Activated naive CD4-positive, alpha-beta T cell treated with anti-CD3 and anti-CD28 coated beads, Interleukin-2, amount 10 ng/mL, durations not matched to agents 7 days and 5 days (primary cell): ENCODE measurements around the gene CCBE1.

ENCODE experiments used
- CTCF ChIA-PET: fragments of 350-600 bp; sonication (Branson Sonifier 250); formaldehyde crosslinking; loops from one replicate; lab custom pipeline; 2021; ENCODE audit warnings: antibody characterized with exemption; lab: Charles Lee
- DNase-seq: peaks from one replicate; pipeline ENCODE4 v3.0.0-alpha.2; 2020
- H3K27ac Mint-ChIP-seq: one replicate; pipeline ENCODE4 v1.8.0; 2021; ENCODE audit warnings: mild to moderate bottlenecking, moderate library complexity, mixed read lengths
- H3K27me3 Mint-ChIP-seq: one replicate; pipeline ENCODE4 v1.8.0; 2021; ENCODE audit warnings: mild to moderate bottlenecking, mixed read lengths
- H3K36me3 Mint-ChIP-seq: one replicate; pipeline ENCODE4 v1.8.0; 2021; ENCODE audit warnings: mixed read lengths
- H3K4me1 Mint-ChIP-seq: one replicate; pipeline ENCODE4 v1.8.0; 2021; ENCODE audit warnings: mixed read lengths
- H3K4me3 Mint-ChIP-seq: one replicate; pipeline ENCODE4 v1.8.0; 2021; ENCODE audit warnings: mild to moderate bottlenecking, moderate library complexity, mixed read lengths
- H3K9me3 Mint-ChIP-seq: one replicate; pipeline ENCODE4 v1.8.0; 2021; ENCODE audit warnings: mixed read lengths

CCBE1 gene

DNA sequence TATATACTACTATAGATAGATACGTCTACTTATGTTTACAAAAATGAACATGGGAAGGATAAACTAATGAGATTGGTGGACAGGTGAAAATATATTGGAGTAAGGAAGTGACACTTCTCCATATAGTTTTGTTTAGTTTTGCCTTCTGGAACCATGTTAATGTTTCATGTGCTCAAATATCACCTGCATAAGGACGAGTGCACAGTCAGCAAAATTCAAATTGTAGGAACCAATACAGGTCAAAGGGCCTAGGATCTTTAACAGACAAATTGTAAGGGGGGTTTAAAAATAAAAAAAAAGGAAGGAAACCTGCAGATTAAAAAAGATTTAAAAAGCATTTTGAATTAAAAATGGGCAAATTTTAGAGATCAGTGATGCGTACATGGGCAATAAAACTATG lies 104.6 kb downstream of the CCBE1 start:
- no peak for DNase-seq
- Mint-ChIP-seq H3K4me1 (no peaks in the 10 kb centered on the region), H3K9me3 (no peaks in the 10 kb centered on the region), H3K4me3 (no peak overlapping the region), H3K36me3 (no peaks in the 10 kb centered on the region), H3K27me3 (no peaks in the 10 kb centered on the region), H3K27ac (no peak overlapping the region)
- CTCF ChIA-PET: no interaction called here

DNA sequence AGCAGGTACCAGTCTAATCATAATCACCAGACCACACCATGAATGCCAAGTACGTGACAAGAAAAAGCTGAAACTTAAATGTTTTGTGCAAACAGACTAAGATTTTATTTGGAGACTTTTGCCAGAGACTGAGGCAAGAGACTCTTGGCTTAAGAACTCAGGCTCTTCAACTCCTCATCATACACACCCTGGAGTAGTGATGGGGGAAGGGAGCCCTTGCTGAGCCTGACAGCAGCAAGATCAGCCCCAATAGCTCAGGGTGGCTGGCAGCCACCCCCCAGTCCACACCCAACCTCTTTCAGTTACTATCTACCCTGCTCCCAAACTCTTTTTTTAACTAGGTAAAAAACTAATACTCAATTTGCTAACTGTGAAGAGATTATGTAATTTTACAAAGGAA lies 114.8 kb downstream of the CCBE1 start:
- Mint-ChIP-seq H3K4me1 (no peaks in the 10 kb centered on the region), H3K27ac (no peak overlapping the region), H3K9me3 (peaks cover under 1% of the 10 kb centered on the region), H3K27me3 (no peaks in the 10 kb centered on the region), H3K36me3 (no peaks in the 10 kb centered on the region), H3K4me3 (no peak overlapping the region)
- CTCF ChIA-PET: no interaction called here
- DNase-seq: no peak

DNA sequence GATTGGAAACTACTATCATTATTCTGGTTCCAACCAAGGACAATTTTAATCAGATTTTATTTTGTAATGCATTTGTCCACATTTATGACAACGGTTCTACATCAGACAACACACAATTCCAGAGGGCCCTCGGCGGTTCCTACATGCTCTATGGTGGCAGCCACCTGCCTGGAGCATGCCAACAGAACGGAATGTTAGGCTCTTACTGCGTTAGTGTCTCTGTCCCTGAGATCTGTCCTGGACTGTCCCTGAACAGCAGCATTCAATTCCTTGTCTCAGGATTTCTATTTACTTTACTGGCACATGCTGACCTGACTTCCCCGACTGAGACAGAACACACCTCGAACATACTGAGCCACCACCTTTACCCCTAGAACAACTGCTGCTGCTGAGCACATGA lies 117.7 kb downstream of the CCBE1 start:
- CTCF ChIA-PET: no interaction called here
- DNase-seq: no peak
- no peaks in the 10 kb centered on the region for H3K4me1 Mint-ChIP-seq
- no peaks in the 10 kb centered on the region for H3K27me3 Mint-ChIP-seq
- H3K9me3 Mint-ChIP-seq: peaks cover 1% of the 10 kb centered on the region
- H3K4me3 Mint-ChIP-seq: no peak overlapping the region
- no peak overlapping the region for H3K27ac Mint-ChIP-seq
- H3K36me3 Mint-ChIP-seq: no peaks in the 10 kb centered on the region

DNA sequence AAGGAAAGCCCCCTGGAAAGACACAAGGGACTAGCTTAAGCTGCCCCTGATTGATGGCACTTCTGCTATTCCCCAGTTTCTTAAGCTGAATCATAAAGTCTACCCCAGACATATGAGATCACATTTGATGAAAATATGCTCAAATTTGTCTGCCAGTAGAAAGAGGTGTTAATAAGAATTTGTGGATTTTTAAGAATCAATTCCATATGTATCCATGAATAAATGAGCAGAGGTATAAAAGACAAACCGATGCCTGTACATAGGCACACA lies 119.9 kb downstream of the CCBE1 start:
- CTCF ChIA-PET: no interaction called here
- no peaks in the 10 kb centered on the region for H3K4me1 Mint-ChIP-seq

DNA sequence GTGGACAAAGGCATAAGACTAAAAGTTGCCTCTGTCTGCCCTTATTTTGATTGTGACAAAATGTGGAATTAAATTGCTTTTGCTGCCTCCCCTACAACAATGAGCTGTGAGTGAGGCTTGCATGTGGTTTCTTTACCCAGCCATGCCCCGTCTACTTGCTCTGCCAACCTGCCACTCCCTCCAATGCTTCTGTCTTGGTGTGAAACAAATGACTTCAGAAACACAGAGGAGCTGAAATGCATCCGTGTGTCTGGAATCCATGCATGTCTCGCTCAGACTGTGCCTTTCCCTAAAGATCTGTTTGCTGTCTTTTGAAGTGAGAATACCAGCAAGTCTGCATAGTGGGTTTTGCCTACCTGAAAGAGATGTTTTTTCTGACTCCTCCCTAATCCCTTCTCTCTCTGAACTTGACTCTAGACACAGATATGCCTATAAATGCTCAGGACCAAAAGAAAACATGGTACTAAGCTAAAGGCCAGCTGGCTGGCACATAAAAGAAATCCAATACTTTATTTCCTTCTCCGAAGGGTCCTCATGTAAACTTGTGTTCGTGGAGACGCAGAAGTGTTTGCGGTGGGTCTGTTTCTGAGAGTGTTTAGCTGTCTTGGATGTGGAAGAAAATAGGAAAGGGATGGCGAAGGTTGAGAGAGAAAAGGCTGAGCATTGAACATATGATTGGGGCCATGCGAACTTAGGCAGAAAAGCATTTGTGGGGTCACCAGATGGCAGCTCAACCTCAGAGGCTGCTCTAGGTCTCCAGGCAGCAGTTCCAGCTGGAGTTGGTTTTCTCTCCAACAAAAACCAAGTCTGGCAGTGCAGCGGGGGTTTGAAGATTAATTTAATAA lies 120.5 kb downstream of the CCBE1 start:
- Mint-ChIP-seq H3K9me3 (peaks cover 1% of the 10 kb centered on the region), H3K27ac (no peak overlapping the region), H3K36me3 (no peaks in the 10 kb centered on the region), H3K27me3 (no peaks in the 10 kb centered on the region), H3K4me1 (no peaks in the 10 kb centered on the region), H3K4me3 (no peak overlapping the region)
- DNase-seq: no peak
- CTCF ChIA-PET: no interaction called here

More for the DNA sequence above, 119.9 kb downstream of the CCBE1 start:
- Mint-ChIP-seq H3K27me3 (no peaks in the 10 kb centered on the region), H3K4me3 (no peak overlapping the region), H3K9me3 (peaks cover 1% of the 10 kb centered on the region), H3K27ac (no peak overlapping the region), H3K36me3 (no peaks in the 10 kb centered on the region)
- DNase-seq: no peak

DNA sequence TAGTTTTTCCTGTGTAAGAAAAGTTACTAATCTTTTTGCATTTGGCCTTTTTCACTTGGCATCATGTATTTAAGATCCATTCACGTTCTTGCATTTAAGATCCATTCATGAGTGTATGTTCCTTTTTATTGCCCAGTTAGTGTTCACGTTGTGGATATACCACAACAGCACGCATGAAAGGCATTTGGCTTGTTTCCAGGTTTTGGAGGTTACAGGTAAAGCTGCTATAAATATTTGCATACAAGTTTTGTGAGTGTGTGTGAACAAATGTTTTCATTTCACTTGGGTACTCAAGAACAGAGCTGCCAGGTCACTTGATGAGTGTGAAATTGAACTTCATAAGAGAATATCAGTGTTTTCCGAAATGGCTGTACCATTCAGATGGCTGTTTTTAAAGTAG lies 121.2 kb downstream of the CCBE1 start:
- CTCF ChIA-PET: no interaction called here
- Mint-ChIP-seq H3K4me1 (no peaks in the 10 kb centered on the region), H3K9me3 (peaks cover 1% of the 10 kb centered on the region), H3K4me3 (no peak overlapping the region), H3K27ac (no peak overlapping the region), H3K27me3 (no peaks in the 10 kb centered on the region), H3K36me3 (no peaks in the 10 kb centered on the region)
- no peak for DNase-seq

DNA sequence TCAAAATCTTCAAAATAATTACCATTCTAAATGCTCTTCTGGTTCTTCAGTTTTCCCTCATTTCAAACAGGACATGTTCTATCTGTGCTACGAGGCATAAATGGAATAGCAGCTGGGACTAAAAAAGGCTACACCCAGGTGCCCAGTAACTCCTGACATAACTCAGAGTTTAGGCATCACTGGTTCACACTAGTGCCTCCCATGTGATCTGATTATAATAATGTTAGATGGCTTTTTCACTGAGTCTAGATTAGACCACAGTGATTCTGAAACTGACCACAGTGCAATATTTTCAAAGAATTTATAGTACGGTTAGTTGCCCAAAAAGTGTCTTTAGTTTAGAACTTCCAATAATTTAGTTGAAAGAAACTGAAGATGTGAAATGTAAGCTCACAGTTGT lies 123.3 kb downstream of the CCBE1 start:
- H3K4me3 Mint-ChIP-seq: no peak overlapping the region
- CTCF ChIA-PET: no interaction called here

DNA sequence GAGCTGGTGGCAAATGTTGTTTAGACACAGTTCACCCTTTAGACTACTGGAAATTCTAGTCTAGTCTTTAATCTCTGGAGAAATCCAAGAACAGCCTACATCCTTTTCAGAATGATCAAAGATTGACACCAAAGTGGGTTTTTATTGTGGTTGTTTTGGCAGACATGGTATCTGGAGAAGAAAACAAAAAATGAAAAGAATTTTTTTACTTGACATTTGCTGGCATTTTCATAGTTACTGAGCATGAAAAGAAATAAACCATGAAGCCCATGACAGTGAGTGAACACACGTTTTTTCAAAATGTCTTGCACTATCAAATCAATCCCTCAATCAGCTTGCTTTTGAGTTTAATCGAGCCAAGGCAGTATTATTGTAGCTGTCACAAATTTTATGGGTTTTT lies 125.3 kb downstream of the CCBE1 start:
- Mint-ChIP-seq H3K27ac (no peak overlapping the region), H3K4me3 (no peak overlapping the region), H3K27me3 (no peaks in the 10 kb centered on the region), H3K4me1 (no peaks in the 10 kb centered on the region), H3K36me3 (no peaks in the 10 kb centered on the region), H3K9me3 (no peaks in the 10 kb centered on the region)
- DNase-seq: no peak
- CTCF ChIA-PET: interaction anchor here (0.9 kb wide), 1 partner anchor 61 kb away, joined by 3 read pairs; no protein-coding TSS in a partner anchor

More for the DNA sequence above, 123.3 kb downstream of the CCBE1 start:
- no peak for DNase-seq
- Mint-ChIP-seq H3K27me3 (no peaks in the 10 kb centered on the region), H3K9me3 (peaks cover 1% of the 10 kb centered on the region), H3K4me1 (no peaks in the 10 kb centered on the region), H3K36me3 (no peaks in the 10 kb centered on the region), H3K27ac (no peak overlapping the region)

DNA sequence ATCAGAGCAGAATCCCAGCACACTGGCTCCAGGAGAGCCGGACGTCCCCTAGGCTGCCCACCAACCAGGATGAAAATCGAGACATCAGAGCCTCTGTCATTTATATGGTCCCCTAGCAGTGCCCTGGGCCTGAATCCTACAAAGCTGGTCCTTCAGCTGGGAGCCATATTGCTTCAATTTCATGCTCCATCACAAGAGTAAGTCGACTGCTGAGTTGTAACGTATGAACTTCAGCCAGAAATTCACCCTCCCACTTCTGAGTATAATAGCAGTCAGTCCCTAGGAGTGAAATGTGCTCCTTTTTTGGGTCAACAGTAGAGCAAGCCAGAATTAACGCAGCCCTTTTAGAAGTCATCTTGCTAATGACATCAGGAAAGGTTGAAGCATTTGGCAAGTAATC lies 126.4 kb downstream of the CCBE1 start:
- CTCF ChIA-PET: no interaction called here
- DNase-seq: no peak
- no peaks in the 10 kb centered on the region for H3K36me3 Mint-ChIP-seq
- H3K27me3 Mint-ChIP-seq: no peaks in the 10 kb centered on the region
- no peaks in the 10 kb centered on the region for H3K9me3 Mint-ChIP-seq
- no peak overlapping the region for H3K4me3 Mint-ChIP-seq
- no peak overlapping the region for H3K27ac Mint-ChIP-seq
- no peaks in the 10 kb centered on the region for H3K4me1 Mint-ChIP-seq

DNA sequence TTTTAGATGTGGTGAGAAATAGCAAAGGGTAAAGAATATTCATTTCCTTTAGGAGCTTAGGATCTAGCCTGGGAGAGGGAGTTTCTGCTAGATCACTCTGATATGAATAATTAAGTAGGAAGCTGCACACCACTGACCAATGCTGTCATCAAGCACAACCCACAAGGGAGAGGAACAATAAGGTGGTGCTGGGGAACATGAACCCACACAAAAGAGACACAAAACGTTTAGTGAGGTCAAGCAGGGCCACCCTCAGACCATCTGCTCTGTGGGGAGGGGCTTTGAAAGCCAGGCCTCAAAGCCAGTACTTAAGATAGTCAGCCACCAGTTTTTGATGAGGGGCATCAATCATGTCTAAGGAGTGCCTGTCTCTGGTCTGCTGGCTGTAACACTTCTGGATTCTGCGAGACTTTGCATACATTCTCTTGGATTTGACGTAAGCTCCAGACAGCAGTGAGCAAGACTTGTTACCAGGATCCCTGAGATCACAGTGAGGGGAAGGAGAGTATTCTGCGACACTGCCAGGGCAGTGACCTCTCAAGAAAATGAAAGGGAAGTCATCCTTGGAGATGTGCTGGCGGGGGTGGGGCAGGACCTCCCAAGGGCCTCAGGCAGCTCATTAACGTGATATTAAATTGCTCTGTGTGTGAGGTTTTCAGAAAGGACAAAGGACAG lies 127.0 kb downstream of the CCBE1 start:
- Mint-ChIP-seq H3K27me3 (no peaks in the 10 kb centered on the region), H3K4me3 (no peak overlapping the region), H3K4me1 (no peaks in the 10 kb centered on the region), H3K27ac (no peak overlapping the region), H3K36me3 (no peaks in the 10 kb centered on the region), H3K9me3 (no peaks in the 10 kb centered on the region)
- CTCF ChIA-PET: no interaction called here
- DNase-seq: no peak

DNA sequence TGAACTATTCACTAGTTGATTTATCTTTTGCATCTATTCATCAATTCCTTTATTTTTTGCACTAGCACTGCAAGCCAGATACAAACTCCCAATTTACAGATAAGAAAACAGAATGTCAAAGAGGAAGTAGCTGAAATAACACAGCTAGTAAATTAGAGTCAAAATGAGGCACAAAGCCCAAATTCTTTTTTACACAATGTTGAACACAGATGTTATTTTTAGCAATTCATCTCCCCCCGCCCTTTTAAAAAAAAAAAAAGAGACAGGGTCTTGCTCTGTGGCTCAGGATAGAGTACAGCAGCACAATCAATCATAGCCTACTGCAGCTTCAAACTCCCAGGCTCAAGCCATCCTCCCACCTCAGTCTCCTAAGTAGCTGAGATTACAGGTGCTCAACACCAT lies 127.8 kb downstream of the CCBE1 start:
- H3K4me3 Mint-ChIP-seq: no peak overlapping the region
- H3K27ac Mint-ChIP-seq: no peak overlapping the region
- H3K9me3 Mint-ChIP-seq: no peaks in the 10 kb centered on the region
- H3K4me1 Mint-ChIP-seq: no peaks in the 10 kb centered on the region
- DNase-seq: no peak
- H3K36me3 Mint-ChIP-seq: no peaks in the 10 kb centered on the region
- peaks cover 3% of the 10 kb centered on the region for H3K27me3 Mint-ChIP-seq
- CTCF ChIA-PET: no interaction called here

DNA sequence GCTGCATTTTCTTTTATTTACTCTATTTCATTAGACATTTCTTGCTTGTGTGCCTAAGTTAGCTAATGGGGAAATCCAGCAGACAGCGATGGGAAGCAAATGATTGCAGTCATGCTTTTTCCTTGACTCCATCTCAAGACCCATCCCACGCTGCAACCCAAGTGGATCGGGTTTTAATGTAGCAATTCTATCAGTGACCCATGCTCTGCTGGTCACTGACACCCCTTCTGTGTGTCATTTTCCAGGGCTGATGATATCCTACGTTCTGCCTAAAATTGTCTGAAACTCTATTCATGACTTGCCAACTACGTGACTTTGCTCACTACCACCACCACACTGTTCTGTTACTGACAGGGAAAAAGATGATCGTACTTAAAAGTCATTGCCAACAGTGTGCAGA lies 129.8 kb downstream of the CCBE1 start:
- DNase-seq: no peak
- no peak overlapping the region for H3K27ac Mint-ChIP-seq
- H3K9me3 Mint-ChIP-seq: no peaks in the 10 kb centered on the region

DNA sequence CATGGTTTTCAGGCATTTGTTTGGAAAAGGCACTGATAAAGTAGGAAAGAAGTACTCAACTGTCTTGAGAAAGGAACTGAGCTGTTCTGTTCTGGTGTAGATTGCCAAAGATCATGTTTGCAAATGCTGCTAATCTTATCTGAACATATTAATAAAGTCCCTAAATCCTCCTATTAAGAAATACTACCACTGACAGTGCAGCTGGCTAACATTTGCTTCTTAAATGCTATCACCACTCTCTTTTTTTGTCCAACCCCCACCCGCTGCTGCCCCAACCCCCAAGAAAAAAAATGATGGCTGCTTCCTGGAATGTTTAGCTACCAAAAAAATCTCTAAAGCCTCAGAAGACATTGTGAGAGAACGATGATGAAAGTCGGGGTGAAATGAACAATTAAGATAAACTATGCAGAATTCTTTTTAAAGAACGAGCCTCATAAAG lies 130.7 kb downstream of the CCBE1 start:
- Mint-ChIP-seq H3K36me3 (no peaks in the 10 kb centered on the region), H3K4me1 (no peaks in the 10 kb centered on the region), H3K27me3 (peaks cover 3% of the 10 kb centered on the region), H3K27ac (no peak overlapping the region), H3K9me3 (no peaks in the 10 kb centered on the region), H3K4me3 (no peak overlapping the region)
- no peak for DNase-seq
- CTCF ChIA-PET: no interaction called here

More for the DNA sequence above, 129.8 kb downstream of the CCBE1 start:
- Mint-ChIP-seq H3K4me1 (no peaks in the 10 kb centered on the region), H3K27me3 (peaks cover 3% of the 10 kb centered on the region), H3K36me3 (no peaks in the 10 kb centered on the region), H3K4me3 (no peak overlapping the region)
- CTCF ChIA-PET: no interaction called here

DNA sequence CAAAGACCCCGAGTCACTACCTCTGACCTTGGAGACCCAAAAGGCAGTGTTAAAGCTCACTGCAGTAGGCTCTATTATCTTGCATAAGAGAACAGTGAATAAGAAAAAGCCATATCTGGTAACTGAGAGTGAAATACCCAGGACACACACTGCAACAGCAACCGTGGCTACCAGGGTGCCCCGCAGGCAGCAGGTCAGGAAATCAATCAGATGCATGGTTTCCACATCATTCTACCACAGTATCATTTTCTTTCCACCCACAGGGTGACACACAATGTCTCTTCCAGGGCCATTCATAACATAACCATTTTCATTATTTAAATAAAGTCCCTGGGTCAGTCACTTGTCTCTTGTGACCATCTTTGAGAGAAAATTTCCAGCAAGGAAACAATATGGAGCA lies 131.3 kb downstream of the CCBE1 start:
- no peak overlapping the region for H3K4me3 Mint-ChIP-seq
- no peak overlapping the region for H3K27ac Mint-ChIP-seq
- DNase-seq: no peak
- no peaks in the 10 kb centered on the region for H3K36me3 Mint-ChIP-seq
- CTCF ChIA-PET: no interaction called here
- H3K27me3 Mint-ChIP-seq: peaks cover 3% of the 10 kb centered on the region
- no peaks in the 10 kb centered on the region for H3K4me1 Mint-ChIP-seq
- no peaks in the 10 kb centered on the region for H3K9me3 Mint-ChIP-seq

DNA sequence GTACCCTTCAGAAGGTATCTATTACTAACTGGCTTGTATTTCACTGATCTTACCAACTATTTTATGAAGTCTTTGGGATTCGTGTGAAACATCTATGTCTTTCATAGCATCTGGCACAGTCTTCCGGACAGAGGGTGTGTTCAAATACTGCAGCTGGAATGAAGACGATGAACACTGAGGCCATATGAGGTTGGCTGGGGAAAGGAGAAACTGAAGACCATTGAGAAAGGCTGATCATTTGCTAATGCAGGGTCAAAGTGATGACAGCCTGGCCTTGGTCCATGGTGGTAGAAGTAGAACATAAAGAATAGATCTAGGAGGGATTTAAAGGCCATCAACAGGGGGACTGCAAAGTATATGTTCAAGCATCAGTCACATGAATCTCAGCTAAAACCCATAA lies 132.7 kb downstream of the CCBE1 start:
- no peak overlapping the region for H3K27ac Mint-ChIP-seq
- H3K4me3 Mint-ChIP-seq: no peak overlapping the region

More for the DNA sequence above, 132.7 kb downstream of the CCBE1 start:
- Mint-ChIP-seq H3K36me3 (no peaks in the 10 kb centered on the region), H3K4me1 (no peaks in the 10 kb centered on the region), H3K9me3 (no peaks in the 10 kb centered on the region), H3K27me3 (peaks cover 3% of the 10 kb centered on the region)
- CTCF ChIA-PET: no interaction called here
- no peak for DNase-seq
